GM21423 (cell line): ENCODE measurements around the gene HEATR1.
"Not testable (repeated sequence)": the region's sequence is repeated elsewhere in the genome, so short reads cannot be mapped to it uniquely, and the experiment has no call there.

Source experiments
- ATAC-seq: cut with Tn5 transposase; IDR thresholded peaks from one replicate; pipeline ENCODE4 v1.9.1; 2021; ENCODE audit warnings: mild to moderate bottlenecking, moderate library complexity; ENCODE audit not compliant: unreplicated experiment

Gene HEATR1

GRCh38 chr1:236589531-236589930, 14.8 kb downstream of the HEATR1 start:
- no peak for ATAC-seq

DNA sequence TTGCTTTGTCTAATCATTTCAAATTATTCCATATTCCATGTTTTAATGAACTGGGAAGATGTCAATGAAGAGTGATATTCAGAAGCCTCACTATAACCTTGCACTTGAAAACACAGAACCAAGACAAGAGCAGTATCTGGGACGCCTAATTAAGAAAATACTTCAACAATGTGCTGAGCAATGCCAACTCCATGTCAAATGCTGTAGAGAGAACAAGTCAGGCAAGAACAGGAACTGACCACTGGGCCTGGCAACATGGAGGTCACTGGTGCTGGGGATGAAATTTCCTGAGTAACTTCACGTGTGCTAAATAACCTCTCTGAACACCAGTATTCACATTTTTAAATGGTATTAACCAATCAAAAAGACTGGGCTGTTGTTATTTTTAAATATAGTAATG, 22.8 kb downstream of the HEATR1 start:
- no peak for ATAC-seq

DNA sequence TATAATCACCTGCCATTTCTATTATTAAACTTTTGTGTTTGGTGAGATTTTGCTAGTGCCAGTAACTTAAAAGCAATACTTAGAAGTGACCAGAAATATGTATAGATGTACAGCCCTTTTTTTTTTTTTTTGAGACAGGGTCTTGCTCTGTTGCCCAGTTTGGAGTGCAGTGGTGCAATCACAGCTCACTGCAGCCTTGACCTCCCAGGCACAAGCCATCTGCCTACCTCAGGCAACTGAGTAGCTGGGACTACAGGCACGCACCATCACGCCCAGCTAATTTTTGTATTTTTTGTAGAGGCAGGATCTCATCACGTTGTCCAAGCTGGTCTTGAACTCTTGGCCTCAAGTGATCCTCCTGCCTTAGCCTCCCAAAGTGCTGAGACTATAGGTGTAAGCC, 23.9 kb downstream of the HEATR1 start:
- ATAC-seq = not testable (repeated sequence)

- ATAC-seq = no peak
These were observed 25.7 kb downstream of the HEATR1 start for GRCh38 chr1:236578661-236579060.

GRCh38 chr1:236577041-236577440, 27.3 kb downstream of the HEATR1 start:
- not testable (repeated sequence) for ATAC-seq

DNA sequence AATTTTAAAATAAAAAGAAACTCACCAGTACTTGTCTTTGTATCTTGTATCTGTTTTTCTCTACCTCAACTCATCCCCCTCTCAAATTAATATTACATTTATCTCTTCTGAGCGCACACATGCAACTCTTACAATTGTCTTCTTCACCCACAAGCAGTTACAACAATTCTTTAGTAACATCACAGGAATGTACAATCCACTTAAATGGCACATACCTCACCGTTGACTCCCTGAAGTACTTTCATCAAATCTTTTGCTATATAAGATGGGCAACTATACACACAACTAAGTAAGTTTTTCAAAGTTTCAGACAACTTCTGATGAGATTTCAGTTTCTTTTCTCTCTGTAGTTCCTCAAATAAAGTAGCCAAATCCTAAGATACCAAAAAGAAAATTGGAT, 28.3 kb downstream of the HEATR1 start:
- ATAC-seq = no peak

DNA sequence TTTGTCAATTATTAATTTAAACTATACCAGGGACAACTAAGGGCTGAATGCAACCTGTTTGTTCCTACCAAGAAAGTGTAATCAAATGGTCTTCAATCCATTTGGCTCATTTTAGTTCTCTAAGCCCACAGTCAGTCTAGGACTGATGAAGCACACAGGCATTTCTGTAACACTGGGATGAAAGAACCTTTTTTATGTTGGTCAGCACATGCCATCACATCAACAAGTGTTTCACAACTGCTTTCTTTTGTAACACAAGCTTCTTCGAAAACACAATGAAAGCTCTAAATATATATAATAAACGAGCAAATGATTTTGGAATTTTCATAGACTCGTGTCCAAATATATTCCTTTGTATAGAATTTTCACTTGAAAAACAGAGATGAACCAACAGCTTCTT, 28.8 kb downstream of the HEATR1 start:
- ATAC-seq = no peak

DNA sequence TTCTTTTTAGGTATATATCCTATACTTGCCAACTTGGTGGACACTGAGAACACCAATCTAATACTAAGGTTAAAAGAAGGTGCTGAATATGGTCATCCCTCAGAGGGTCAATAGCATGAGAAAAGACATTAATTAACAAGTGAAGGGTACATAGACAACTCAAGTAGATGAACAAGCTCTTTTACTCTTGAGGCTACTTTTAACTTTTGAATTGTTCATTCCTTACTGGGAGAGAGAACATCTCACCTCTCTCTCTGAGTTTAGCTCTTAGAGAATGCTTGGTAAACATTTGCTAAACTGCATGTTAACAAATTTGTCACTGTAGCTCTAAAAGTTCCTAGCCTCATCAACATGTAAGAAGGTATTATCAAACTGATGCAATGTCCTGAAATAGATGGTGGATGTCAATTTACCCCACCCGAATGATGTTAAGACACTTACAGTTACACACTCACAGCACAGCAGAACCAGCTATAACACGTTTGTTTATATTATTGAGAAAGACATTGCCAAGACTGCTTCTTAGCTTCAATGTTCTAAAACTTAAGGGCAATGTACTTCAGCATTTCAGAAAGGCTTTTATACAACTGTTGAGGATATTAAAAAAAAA, 35.9 kb downstream of the HEATR1 start:
- ATAC-seq = no peak

GRCh38 chr1:236565530-236565929, 38.8 kb downstream of the HEATR1 start:
- ATAC-seq = no peak

DNA sequence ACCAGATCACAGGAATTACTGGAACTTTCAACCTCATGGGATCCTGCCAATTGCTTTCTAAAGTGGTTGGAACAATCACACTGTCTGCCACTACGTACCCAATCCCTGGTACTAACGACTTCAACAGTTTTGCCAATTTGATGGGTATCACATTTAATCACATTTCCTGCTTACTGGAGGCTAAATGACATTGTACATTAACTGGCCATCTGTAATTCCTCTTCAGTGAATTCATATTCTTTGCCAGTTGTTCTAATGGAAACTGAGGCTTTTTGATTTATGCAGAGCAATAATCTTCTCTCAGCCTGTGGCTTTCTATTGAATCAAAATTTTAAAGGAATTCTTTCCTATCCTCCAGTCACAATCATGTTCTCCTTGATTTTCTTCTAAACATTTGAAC, 42.3 kb downstream of the HEATR1 start:
- ATAC-seq = no peak

DNA sequence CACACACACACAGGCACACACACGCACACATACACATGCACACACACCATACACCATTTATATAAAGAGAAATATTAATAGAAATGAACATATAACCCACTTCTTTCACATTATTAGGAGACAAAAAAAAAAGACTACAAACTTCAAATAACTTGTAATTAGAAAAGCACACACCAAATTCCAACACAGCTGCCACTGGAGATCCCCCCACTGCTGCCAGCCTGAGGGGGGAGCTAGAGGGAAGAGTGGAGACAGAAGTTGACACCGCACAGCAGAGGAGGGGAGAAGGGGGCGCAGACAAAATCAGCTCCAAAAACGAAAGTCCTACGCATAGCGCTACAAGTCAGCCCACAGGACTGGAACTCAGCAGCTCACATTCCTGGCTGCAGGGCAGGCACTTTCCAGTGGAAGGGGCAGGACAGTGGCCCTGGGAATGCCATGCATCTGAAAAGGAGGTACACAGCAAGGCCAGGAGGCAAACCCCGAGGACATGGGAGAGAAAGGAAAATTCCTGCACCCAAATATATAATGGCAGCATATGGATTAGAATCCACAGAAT, 44.0 kb downstream of the HEATR1 start:
- no peak for ATAC-seq

DNA sequence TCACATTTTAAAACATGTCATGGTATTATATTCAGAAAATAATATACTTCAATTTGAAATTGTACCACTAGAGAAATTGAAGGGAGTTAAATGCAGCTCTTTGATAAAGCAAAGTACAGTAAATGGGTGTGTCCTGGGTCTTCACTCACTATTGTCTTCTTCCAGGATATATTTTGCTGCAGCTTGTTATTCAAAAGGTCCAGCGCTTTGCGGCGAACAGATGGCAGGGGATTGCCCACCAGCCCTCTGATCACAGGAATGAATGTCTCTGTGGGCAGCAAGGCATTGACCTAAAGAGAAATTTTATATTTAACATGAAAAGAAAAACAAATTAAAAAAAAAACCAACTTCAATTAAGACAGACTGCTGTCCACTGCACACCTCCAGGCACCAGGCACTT, 45.5 kb downstream of the HEATR1 start:
- ATAC-seq = no peak

DNA sequence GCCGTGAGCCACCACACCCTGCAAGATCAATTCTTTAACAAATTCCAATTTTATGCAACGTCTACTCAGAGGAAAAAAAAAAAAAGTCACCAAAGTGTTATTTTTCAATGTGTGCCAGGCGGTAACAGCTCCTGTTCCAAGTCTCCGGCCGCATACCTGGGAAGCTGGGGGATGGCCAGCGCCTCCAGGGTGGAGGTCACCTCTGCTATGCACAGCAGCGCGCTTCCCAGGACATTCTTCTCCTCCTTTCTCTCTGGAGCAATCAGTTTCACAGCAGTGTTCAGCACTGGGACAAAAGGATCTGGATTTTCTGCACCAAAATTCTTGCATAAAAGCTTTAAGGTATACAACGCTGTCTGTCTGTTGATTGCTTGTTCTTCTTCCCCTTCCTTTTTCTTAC, 46.2 kb downstream of the HEATR1 start:
- no peak for ATAC-seq

DNA sequence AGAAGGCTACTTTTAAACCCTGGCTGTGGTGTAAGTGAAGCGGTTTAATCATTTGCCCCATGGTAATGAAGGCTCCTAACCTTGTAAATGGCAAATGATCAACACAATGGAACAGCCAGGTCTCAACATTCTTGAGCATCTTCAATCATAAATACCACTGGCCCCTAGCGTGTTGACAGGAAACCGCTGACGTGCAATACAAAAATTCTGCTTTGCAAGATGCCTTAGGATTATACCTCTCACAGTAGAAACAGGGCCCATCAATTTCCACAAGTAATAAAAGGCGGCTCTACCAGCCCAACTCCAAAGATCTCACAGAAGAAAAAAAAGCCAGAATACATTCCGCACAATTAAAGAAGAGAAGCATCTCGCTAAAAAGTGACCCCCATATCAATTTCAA, 47.7 kb downstream of the HEATR1 start:
- no peak for ATAC-seq

GRCh38 chr1:236553370-236553769, 50.9 kb downstream of the HEATR1 start:
- no peak for ATAC-seq

DNA sequence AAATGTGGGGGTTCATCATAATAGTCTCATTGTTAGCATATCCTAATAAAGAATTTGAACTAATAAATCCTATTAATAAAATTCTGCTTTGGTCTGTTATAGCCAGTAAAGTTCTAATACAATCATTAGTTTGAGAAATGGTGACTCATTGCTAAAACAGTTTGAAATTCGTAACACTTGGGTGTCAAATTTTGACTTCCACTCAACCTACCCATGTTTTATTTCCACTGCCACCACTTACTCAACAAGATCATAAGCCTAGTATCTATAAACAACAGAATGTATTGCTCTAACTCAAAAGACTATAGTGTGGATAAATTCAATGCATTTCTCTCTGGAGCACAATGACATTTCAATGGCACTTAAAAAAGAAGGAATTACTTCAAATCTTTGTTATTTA, 51.4 kb downstream of the HEATR1 start:
- no peak for ATAC-seq

DNA sequence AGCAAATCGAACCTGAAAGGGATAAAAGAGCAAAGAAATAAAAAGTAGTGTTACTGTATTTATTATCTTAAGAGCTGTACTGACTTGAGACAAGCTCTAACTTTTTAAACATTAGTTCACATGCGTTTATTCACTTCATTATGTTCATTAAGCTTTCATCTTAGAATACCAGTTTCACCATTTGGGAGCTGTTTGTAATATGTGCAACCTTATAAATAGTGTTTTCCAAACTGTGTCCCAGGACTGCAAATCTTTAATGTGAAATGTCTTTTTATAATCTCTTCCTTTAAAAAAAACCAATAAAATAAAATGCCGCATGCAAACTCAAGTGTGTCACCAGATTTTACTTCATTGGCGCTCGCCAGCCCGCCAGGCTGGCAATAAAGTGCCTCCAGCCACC, 52.2 kb downstream of the HEATR1 start:
- no peak for ATAC-seq

- ATAC-seq = no peak
These were observed 53.1 kb downstream of the HEATR1 start for GRCh38 chr1:236550961-236551851.

GRCh38 chr1:236548452-236548851, 55.9 kb downstream of the HEATR1 start:
- no peak for ATAC-seq

GRCh38 chr1:236545621-236546169, 58.6 kb downstream of the HEATR1 start:
- ATAC-seq = no peak

DNA sequence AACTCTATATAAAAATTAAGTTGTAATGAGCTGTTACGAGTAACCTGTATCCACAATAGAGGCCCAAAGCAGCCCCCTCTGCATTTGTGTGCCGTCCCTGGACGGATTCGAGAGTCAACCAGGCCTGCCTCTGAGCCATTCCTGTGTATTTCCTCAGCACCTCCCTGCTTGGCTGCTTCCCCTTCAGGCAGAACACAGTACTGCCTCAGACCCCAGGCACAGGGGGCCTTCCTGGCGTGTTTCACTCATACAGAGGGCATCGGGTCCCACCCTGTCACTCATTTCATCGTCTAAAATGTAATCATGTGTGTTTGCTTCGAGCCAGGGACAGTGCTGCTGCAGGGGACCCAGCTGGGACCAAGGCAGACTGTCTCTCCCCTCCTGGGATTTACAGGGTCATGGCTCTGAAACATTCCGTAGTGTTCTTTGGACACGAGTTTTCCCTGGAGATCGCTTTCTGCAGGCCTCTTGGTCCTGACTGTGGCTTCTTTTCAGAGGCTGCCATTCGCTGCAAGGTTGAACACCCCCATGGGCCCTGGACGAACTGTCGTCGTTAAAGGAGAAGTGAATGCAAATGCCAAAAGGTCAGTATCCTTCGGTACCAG, 61.1 kb downstream of the HEATR1 start:
- no peak for ATAC-seq
